ENCODE data around the gene SAP130. TPM values are rescaled to one million over a fixed set of nuclear protein-coding genes. Genes with fewer than 3 reads are reported as not detected.
A peak's percentile ranks its signal among the peaks of the same experiment; 100 is the strongest.

Gene SAP130
- total RNA-seq, 1 donor from 2014 or later: 3.8 TPM

- DNase-seq: peak; percentile 4
These were observed 134.8 kb downstream of the SAP130 start for GRCh38 chr2:127893033-127893432.

GRCh38 chr2:127891811-127892210 lies 136.0 kb downstream of the SAP130 start:
- DNase-seq: peak; percentile 5

Small RNAs within 50 kb of the gene (small RNA-seq; reads per million reads assigned to genes)
- gene AC012306.1 (ENCODE audit: low replicate concordance) (not detected), gene AC108059.3 (ENCODE audit: low replicate concordance) (not detected), gene RF00019 (ENCODE audit: low replicate concordance) (not detected)

Other genes starting within 250 kb of the SAP130 start
- gene WDR33, start 216.9 kb downstream of the SAP130 start, total RNA-seq: 54.8 TPM
- 44.9 TPM for gene POLR2D, start 169.9 kb downstream of the SAP130 start, total RNA-seq
- gene AMMECR1L, start 142.1 kb downstream of the SAP130 start, total RNA-seq: 14.2 TPM
- gene UGGT1, start 63.1 kb upstream of the SAP130 start, total RNA-seq: 57.2 TPM